Testis (tissue), 2 donors: ENCODE measurements around the gene CENPO.

Experiments
- CTCF ChIP-seq, 3 experiments: fragments of 450-650 bp in 2 of 3; fragments of 200-600 bp in 1 of 3; sonication (generic) in 1 of 3; IDR thresholded peaks; one replicate each; pipeline ENCODE4 v1.5.1; 2016 to 2019; ENCODE audit warnings: antibody characterized with exemption in 3 of 3, mild to moderate bottlenecking in 2 of 3, moderate library complexity in 1 of 3
- POLR2A ChIP-seq: fragments of 450-650 bp; IDR thresholded peaks from one replicate; pipeline ENCODE4 v1.6.1; 2017; ENCODE audit warnings: antibody characterized with exemption, mild to moderate bottlenecking, moderate library complexity

- TF ChIP-seq CTCF (IDR thresholded peaks at IDR 0.05): no peak
- TF ChIP-seq POLR2A: no peak
Measured at GRCh38 chr2:24822049-24822706, 29.0 kb downstream of the CENPO start.
